ENCODE results near the gene MUC5AC. TPM values are rescaled to one million over a fixed set of nuclear protein-coding genes. Genes with fewer than 3 reads are reported as not detected.
"Not testable (repeated sequence)": the region's sequence is repeated elsewhere in the genome, so short reads cannot be mapped to it uniquely, and the experiment has no call there.

Gene MUC5AC
- total RNA-seq, 1 donor from 2014 or later = under 0.01 TPM

DNA sequence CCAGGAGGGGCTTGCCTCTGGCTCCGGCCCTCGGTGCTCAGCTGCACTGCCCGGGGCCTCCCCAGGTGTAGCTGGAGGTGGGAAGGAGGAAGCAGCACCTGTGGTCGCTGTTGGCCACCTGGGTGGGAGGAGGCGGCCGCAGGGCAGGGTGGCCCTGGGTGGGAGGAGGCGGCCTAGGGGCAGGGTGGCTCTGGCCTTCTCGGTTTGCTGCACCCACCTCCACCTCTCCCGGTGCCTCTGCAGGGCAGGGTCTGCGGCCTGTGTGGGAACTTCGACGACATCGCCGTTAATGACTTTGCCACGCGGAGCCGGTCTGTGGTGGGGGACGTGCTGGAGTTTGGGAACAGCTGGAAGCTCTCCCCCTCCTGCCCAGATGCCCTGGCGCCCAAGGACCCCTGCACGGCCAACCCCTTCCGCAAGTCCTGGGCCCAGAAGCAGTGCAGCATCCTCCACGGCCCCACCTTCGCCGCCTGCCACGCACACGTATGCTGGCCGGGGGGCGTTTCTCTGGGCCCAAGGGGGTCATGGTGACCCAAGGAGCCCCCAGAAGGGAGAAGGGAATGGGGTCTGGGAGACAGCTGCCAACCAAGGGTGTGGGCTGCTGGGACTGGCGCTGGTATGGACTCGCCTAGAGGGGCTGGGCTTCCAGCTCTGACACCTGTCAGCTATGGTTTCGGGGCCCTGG lies 20.6 kb downstream of the MUC5AC start:
- H3K36me3 ChIP-seq (ENCODE audit: control insufficient read depth in 3 of 3, insufficient read depth in 3 of 3, low read length in 3 of 3) = no peaks in the 10 kb centered on the region
- H3K9ac ChIP-seq (ENCODE audit: low read depth in 1 of 3, low read length in 3 of 3) = no peak overlapping the region
- peaks cover 0 to 20% (median 12%) of the 10 kb centered on the region in 3 donors for H3K27me3 ChIP-seq (ENCODE audit: control insufficient read depth in 3 of 3, insufficient read depth in 3 of 3, low read length in 3 of 3)
- no peaks in the 10 kb centered on the region for H3K9me3 ChIP-seq (ENCODE audit: control insufficient read depth in 3 of 3, low read length in 3 of 3)
- H3K27ac ChIP-seq (ENCODE audit: low read depth, low read length) = no peak overlapping the region
- no peak overlapping the region for H3K4me3 ChIP-seq (ENCODE audit: low read length in 3 of 3)
- no peaks in the 10 kb centered on the region for H3K4me1 ChIP-seq (ENCODE audit: control insufficient read depth in 3 of 3, insufficient read depth in 3 of 3, low read length in 3 of 3)

DNA sequence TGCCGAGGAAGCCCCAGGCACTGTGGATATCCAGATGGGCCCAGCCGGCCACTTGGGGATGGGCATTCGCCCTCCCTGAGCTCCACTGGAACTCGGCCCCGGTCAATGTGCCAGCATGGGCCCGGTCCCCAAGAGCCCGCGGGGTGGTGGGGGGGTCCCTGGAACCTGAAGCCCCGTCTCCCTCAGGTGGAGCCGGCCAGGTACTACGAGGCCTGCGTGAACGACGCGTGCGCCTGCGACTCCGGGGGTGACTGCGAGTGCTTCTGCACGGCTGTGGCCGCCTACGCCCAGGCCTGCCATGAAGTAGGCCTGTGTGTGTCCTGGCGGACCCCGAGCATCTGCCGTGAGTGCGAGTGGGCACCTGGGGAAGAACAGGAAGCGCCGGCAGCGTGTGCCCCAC lies 21.2 kb downstream of the MUC5AC start:
- Histone ChIP-seq H3K27ac (ENCODE audit: low read depth, low read length) (no peak overlapping the region), H3K27me3 (ENCODE audit: control insufficient read depth in 3 of 3, insufficient read depth in 3 of 3, low read length in 3 of 3) (peaks cover 0 to 20% (median 12%) of the 10 kb centered on the region in 3 donors), H3K4me3 (ENCODE audit: low read length in 3 of 3) (no peak overlapping the region), H3K9me3 (ENCODE audit: control insufficient read depth in 3 of 3, low read length in 3 of 3) (no peaks in the 10 kb centered on the region), H3K36me3 (ENCODE audit: control insufficient read depth in 3 of 3, insufficient read depth in 3 of 3, low read length in 3 of 3) (no peaks in the 10 kb centered on the region), H3K4me1 (ENCODE audit: control insufficient read depth in 3 of 3, insufficient read depth in 3 of 3, low read length in 3 of 3) (no peaks in the 10 kb centered on the region), H3K9ac (ENCODE audit: low read depth in 1 of 3, low read length in 3 of 3) (no peak overlapping the region)

DNA sequence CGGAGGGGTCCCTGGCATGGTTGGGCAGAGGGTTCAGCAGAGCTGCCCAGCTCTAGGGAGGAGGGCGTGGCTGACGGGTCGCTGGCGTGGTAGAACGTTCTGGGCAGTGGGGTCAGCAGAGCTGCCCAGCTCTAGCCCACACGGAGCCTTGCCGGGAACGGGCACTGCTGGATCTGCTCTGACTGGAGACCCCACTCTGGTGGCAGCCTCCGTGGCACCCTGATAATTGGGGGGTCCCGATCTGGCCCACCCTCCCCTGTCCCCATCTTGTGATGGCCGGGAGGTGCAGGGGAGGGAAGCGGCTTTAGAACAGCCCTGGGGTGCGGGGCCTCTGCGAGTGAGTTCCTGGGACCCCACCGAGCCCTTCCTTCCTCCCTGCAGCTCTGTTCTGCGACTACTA lies 21.9 kb downstream of the MUC5AC start:
- no peak overlapping the region for H3K4me3 ChIP-seq (ENCODE audit: low read length in 3 of 3)
- no peaks in the 10 kb centered on the region for H3K4me1 ChIP-seq (ENCODE audit: control insufficient read depth in 3 of 3, insufficient read depth in 3 of 3, low read length in 3 of 3)
- no peak overlapping the region for H3K27ac ChIP-seq (ENCODE audit: low read depth, low read length)
- peaks cover 0 to 20% (median 12%) of the 10 kb centered on the region in 3 donors for H3K27me3 ChIP-seq (ENCODE audit: control insufficient read depth in 3 of 3, insufficient read depth in 3 of 3, low read length in 3 of 3)
- H3K9ac ChIP-seq (ENCODE audit: low read depth in 1 of 3, low read length in 3 of 3) = no peak overlapping the region
- no peaks in the 10 kb centered on the region for H3K36me3 ChIP-seq (ENCODE audit: control insufficient read depth in 3 of 3, insufficient read depth in 3 of 3, low read length in 3 of 3)
- no peaks in the 10 kb centered on the region for H3K9me3 ChIP-seq (ENCODE audit: control insufficient read depth in 3 of 3, low read length in 3 of 3)

DNA sequence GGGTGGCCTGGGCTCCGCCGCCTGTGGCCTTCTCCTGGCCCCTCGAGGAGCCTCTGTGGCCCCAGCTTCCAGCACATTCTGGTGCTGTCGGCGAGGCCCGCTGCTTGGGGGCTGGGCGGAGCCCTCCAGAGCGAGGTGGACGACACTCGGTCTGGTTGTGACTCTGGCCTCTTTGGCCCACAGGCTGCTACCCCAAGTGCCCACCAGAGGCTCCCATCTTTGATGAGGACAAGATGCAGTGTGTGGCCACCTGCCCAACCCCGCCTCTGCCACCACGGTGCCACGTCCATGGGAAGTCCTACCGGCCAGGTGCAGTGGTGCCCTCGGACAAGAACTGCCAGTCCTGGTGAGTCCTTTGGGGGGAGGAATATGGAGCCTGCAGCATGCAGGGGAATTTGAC lies 22.4 kb downstream of the MUC5AC start:
- H3K27ac ChIP-seq (ENCODE audit: low read depth, low read length) = no peak overlapping the region
- H3K9ac ChIP-seq (ENCODE audit: low read depth in 1 of 3, low read length in 3 of 3) = no peak overlapping the region
- H3K4me3 ChIP-seq (ENCODE audit: low read length in 3 of 3) = no peak overlapping the region
- no peaks in the 10 kb centered on the region for H3K4me1 ChIP-seq (ENCODE audit: control insufficient read depth in 3 of 3, insufficient read depth in 3 of 3, low read length in 3 of 3)
- no peaks in the 10 kb centered on the region for H3K36me3 ChIP-seq (ENCODE audit: control insufficient read depth in 3 of 3, insufficient read depth in 3 of 3, low read length in 3 of 3)
- peaks cover under 1 to 20% (median 12%) of the 10 kb centered on the region in 3 donors for H3K27me3 ChIP-seq (ENCODE audit: control insufficient read depth in 3 of 3, insufficient read depth in 3 of 3, low read length in 3 of 3)
- no peaks in the 10 kb centered on the region for H3K9me3 ChIP-seq (ENCODE audit: control insufficient read depth in 3 of 3, low read length in 3 of 3)

DNA sequence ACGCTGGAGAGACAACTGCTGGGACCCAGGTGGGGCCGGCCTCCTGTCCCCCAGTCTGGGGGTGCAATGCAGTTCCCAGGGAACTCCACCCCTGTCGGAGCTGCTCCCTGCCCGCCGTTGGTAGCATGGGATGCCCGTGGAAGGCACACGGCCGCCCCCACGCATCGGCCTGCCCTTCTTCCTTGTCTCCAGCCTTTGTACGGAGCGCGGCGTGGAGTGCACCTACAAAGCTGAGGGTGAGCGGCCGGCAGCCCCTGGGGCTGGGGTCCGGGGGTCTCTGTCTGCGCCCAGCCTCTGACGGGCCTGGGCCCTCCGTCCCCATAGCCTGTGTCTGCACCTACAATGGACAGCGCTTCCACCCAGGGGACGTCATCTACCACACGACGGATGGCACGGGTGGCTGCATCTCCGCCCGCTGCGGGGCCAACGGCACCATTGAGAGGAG lies 23.2 kb downstream of the MUC5AC start:
- H3K27me3 ChIP-seq (ENCODE audit: control insufficient read depth in 3 of 3, insufficient read depth in 3 of 3, low read length in 3 of 3) = peaks cover 3 to 19% (median 7%) of the 10 kb centered on the region in 3 donors

DNA sequence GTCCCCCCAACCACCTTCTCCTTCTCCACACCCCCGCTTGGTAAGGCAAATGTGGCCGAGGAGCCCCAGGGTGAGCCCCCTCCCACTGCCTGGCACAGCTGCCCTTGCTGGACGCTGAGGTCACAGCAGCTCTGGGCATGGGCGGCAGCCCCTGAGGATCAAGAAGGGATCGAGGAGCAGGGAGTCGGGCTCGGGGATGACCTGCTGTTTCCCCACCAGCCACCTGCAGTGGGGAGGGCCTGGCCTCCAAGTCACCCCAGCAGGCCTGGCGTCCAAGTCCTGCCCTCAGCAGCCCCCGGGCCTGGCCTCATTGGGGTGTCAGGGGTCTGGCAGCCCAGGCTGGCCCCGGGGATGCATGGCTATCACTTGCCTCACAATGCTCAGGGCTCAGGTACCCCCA lies 23.7 kb downstream of the MUC5AC start:
- Histone ChIP-seq H3K9me3 (ENCODE audit: control insufficient read depth in 3 of 3, low read length in 3 of 3) (no peaks in the 10 kb centered on the region), H3K36me3 (ENCODE audit: control insufficient read depth in 3 of 3, insufficient read depth in 3 of 3, low read length in 3 of 3) (no peaks in the 10 kb centered on the region), H3K27me3 (ENCODE audit: control insufficient read depth in 3 of 3, insufficient read depth in 3 of 3, low read length in 3 of 3) (peaks cover 3 to 19% (median 11%) of the 10 kb centered on the region in 3 donors), H3K9ac (ENCODE audit: low read depth in 1 of 3, low read length in 3 of 3) (no peak overlapping the region), H3K4me1 (ENCODE audit: control insufficient read depth in 3 of 3, insufficient read depth in 3 of 3, low read length in 3 of 3) (no peaks in the 10 kb centered on the region), H3K4me3 (ENCODE audit: low read length in 3 of 3) (no peak overlapping the region), H3K27ac (ENCODE audit: low read depth, low read length) (no peak overlapping the region)

More for the DNA sequence above, 23.2 kb downstream of the MUC5AC start:
- Histone ChIP-seq H3K27ac (ENCODE audit: low read depth, low read length) (no peak overlapping the region), H3K4me1 (ENCODE audit: control insufficient read depth in 3 of 3, insufficient read depth in 3 of 3, low read length in 3 of 3) (no peaks in the 10 kb centered on the region), H3K9me3 (ENCODE audit: control insufficient read depth in 3 of 3, low read length in 3 of 3) (no peaks in the 10 kb centered on the region), H3K9ac (ENCODE audit: low read depth in 1 of 3, low read length in 3 of 3) (no peak overlapping the region), H3K36me3 (ENCODE audit: control insufficient read depth in 3 of 3, insufficient read depth in 3 of 3, low read length in 3 of 3) (no peaks in the 10 kb centered on the region), H3K4me3 (ENCODE audit: low read length in 3 of 3) (no peak overlapping the region)

DNA sequence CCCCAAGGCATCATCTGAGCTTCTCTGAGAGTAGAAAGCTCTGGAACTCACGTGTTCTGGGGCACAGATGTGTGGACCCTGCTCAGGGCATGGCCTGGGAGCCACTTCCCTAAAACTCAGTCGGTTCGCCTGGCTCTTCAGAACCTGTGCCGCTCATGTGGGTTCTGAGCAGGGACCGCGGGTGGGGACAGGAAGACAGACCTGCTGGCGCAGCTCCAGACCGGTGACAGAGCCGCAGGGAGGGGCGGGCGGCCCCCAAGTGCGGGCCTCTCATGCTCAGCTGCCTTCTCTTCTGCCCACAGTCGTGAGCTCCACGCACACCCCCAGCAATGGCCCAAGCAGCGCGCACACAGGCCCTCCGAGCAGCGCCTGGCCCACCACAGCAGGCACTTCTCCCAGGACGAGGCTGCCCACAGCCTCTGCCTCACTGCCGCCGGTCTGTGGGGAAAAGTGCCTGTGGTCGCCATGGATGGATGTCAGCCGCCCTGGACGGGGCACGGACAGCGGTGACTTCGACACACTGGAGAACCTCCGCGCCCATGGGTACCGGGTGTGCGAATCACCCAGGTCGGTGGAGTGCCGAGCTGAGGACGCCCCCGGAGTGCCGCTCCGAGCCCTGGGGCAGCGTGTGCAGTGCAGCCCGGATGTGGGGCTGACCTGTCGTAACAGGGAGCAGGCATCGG lies 24.2 kb downstream of the MUC5AC start:
- Histone ChIP-seq H3K4me1 (ENCODE audit: control insufficient read depth in 3 of 3, insufficient read depth in 3 of 3, low read length in 3 of 3) (no peaks in the 10 kb centered on the region), H3K4me3 (ENCODE audit: low read length in 3 of 3) (no peak overlapping the region), H3K36me3 (ENCODE audit: control insufficient read depth in 3 of 3, insufficient read depth in 3 of 3, low read length in 3 of 3) (no peaks in the 10 kb centered on the region), H3K9ac (ENCODE audit: low read depth in 1 of 3, low read length in 3 of 3) (no peak overlapping the region), H3K27ac (ENCODE audit: low read depth, low read length) (no peak overlapping the region), H3K9me3 (ENCODE audit: control insufficient read depth in 3 of 3, low read length in 3 of 3) (no peaks in the 10 kb centered on the region), H3K27me3 (ENCODE audit: control insufficient read depth in 3 of 3, insufficient read depth in 3 of 3, low read length in 3 of 3) (peaks cover 3 to 14% (median 13%) of the 10 kb centered on the region in 3 donors)

DNA sequence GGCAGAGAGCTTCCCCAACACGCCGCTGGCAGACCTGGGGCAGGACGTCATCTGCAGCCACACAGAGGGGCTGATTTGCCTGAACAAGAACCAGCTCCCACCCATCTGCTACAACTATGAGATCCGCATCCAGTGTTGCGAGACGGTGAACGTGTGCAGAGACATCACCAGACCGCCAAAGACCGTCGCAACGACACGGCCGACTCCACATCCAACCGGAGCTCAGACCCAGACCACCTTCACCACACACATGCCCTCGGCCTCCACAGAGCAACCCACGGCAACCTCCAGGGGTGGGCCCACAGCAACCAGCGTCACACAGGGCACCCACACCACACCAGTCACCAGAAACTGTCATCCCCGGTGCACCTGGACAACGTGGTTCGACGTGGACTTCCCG lies 26.4 kb downstream of the MUC5AC start:
- H3K9me3 ChIP-seq (ENCODE audit: control insufficient read depth in 3 of 3, low read length in 3 of 3); H3K9ac ChIP-seq (ENCODE audit: low read depth in 1 of 3, low read length in 3 of 3); H3K36me3 ChIP-seq (ENCODE audit: control insufficient read depth in 3 of 3, insufficient read depth in 3 of 3, low read length in 3 of 3); H3K27ac ChIP-seq (ENCODE audit: low read depth, low read length); H3K4me1 ChIP-seq (ENCODE audit: control insufficient read depth in 3 of 3, insufficient read depth in 3 of 3, low read length in 3 of 3); H3K4me3 ChIP-seq (ENCODE audit: low read length in 3 of 3): not testable (repeated sequence)
- peaks cover 7 to 22% (median 15%) of the 10 kb centered on the region in 3 donors for H3K27me3 ChIP-seq (ENCODE audit: control insufficient read depth in 3 of 3, insufficient read depth in 3 of 3, low read length in 3 of 3)

DNA sequence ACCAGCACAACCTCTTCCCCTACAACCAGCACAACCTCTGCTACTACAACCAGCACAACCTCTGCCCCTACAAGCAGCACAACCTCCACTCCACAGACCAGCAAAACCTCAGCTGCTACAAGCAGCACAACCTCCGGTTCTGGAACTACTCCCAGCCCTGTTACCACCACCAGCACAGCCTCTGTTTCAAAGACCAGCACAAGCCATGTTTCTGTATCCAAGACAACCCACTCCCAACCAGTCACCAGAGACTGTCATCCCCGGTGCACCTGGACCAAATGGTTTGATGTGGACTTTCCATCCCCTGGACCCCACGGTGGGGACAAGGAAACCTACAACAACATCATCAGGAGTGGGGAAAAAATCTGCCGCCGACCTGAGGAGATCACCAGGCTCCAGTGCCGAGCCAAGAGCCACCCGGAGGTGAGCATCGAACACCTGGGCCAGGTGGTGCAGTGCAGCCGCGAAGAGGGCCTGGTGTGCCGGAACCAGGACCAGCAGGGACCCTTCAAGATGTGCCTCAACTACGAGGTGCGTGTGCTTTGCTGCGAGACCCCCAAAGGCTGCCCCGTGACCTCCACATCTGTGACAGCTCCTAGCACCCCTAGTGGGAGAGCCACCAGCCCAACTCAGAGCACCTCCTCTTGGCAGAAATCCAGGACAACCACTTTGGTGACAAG lies 30.8 kb downstream of the MUC5AC start:
- not testable (repeated sequence) for H3K4me3 ChIP-seq (ENCODE audit: low read length in 3 of 3); H3K9ac ChIP-seq (ENCODE audit: low read depth in 1 of 3, low read length in 3 of 3); H3K9me3 ChIP-seq (ENCODE audit: control insufficient read depth in 3 of 3, low read length in 3 of 3); H3K27ac ChIP-seq (ENCODE audit: low read depth, low read length); H3K4me1 ChIP-seq (ENCODE audit: control insufficient read depth in 3 of 3, insufficient read depth in 3 of 3, low read length in 3 of 3); H3K36me3 ChIP-seq (ENCODE audit: control insufficient read depth in 3 of 3, insufficient read depth in 3 of 3, low read length in 3 of 3)
- peaks cover 16 to 30% (median 19%) of the 10 kb centered on the region in 3 donors for H3K27me3 ChIP-seq (ENCODE audit: control insufficient read depth in 3 of 3, insufficient read depth in 3 of 3, low read length in 3 of 3)

DNA sequence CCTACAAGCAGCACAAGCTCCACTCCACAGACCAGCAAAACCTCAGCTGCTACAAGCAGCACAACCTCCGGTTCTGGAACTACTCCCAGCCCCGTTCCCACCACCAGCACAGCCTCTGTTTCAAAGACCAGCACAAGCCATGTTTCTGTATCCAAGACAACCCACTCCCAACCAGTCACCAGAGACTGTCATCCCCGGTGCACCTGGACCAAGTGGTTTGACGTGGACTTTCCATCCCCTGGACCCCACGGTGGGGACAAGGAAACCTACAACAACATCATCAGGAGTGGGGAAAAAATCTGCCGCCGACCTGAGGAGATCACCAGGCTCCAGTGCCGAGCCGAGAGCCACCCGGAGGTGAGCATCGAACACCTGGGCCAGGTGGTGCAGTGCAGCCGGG lies 32.1 kb downstream of the MUC5AC start:
- H3K4me1 ChIP-seq (ENCODE audit: control insufficient read depth in 3 of 3, insufficient read depth in 3 of 3, low read length in 3 of 3); H3K4me3 ChIP-seq (ENCODE audit: low read length in 3 of 3); H3K9me3 ChIP-seq (ENCODE audit: control insufficient read depth in 3 of 3, low read length in 3 of 3); H3K27ac ChIP-seq (ENCODE audit: low read depth, low read length); H3K36me3 ChIP-seq (ENCODE audit: control insufficient read depth in 3 of 3, insufficient read depth in 3 of 3, low read length in 3 of 3); H3K9ac ChIP-seq (ENCODE audit: low read depth in 1 of 3, low read length in 3 of 3): not testable (repeated sequence)
- peaks cover 16 to 30% (median 19%) of the 10 kb centered on the region in 3 donors for H3K27me3 ChIP-seq (ENCODE audit: control insufficient read depth in 3 of 3, insufficient read depth in 3 of 3, low read length in 3 of 3)

Measured in skeletal muscle tissue (tissue), 4 donors.